ENCODE results near the gene CLDN14.

GRCh38 chr21:36477001-36477400 lies 2.9 kb downstream of the CLDN14 start:
- TF ChIP-seq, protein P1, sequence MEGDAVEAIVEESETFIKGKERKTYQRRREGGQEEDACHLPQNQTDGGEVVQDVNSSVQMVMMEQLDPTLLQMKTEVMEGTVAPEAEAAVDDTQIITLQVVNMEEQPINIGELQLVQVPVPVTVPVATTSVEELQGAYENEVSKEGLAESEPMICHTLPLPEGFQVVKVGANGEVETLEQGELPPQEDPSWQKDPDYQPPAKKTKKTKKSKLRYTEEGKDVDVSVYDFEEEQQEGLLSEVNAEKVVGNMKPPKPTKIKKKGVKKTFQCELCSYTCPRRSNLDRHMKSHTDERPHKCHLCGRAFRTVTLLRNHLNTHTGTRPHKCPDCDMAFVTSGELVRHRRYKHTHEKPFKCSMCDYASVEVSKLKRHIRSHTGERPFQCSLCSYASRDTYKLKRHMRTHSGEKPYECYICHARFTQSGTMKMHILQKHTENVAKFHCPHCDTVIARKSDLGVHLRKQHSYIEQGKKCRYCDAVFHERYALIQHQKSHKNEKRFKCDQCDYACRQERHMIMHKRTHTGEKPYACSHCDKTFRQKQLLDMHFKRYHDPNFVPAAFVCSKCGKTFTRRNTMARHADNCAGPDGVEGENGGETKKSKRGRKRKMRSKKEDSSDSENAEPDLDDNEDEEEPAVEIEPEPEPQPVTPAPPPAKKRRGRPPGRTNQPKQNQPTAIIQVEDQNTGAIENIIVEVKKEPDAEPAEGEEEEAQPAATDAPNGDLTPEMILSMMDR (IDR thresholded peaks at IDR 0.05) = no peak
- TF ChIP-seq POLR2A (IDR thresholded peaks at IDR 0.05) (no peak), POLR2AphosphoS5 (IDR thresholded peaks at IDR 0.05) (no peak)
